Cardiac atrium fibroblast (primary cell): Measurements from ENCODE around the gene STX3. TPM values are rescaled to one million over a fixed set of nuclear protein-coding genes. Genes with fewer than 3 reads are reported as not detected.

Experiments
- total RNA-seq: library from RNA; depleted of rRNA; stranded (reverse); fragments of >200 nt; gene quantifications from 2 replicates; pipeline ENCODE4 v1.2.3, GENCODE V29; 2015

The STX3 gene
- 6.0 and 11.2 TPM in 2 replicates for total RNA-seq

GRCh38 chr11:59754859-59755700, at the start of gene STX3:
Gene STX3 (plus strand): TSS chr11:59755376. CDS start chr11:59755606, 230 bp downstream.

GRCh38 chr11:59713745-59714144, 41.4 kb upstream of the STX3 start, which contains the start of gene OR10V1:
Gene OR10V1 (minus strand): TSS chr11:59713845. CDS start chr11:59713845, 0 bp downstream.

GRCh38 chr11:59810189-59810910, 55.2 kb downstream of the STX3 start, which contains the start of gene MRPL16:
Gene MRPL16 (minus strand): TSS chr11:59810778. CDS start chr11:59810658, 120 bp downstream.

GRCh38 chr11:59845399-59845798, 90.2 kb downstream of the STX3 start, which contains the start of gene CBLIF:
Gene CBLIF (minus strand): TSS chr11:59845499. CDS start chr11:59845453, 46 bp downstream.

Other genes with a start within 250 kb of the STX3 start
- not detected in 2 replicates for gene OR4D9, start 243.8 kb upstream of the STX3 start, total RNA-seq
- 15.3 and 17.2 TPM in 2 replicates for gene OSBP, start 139.6 kb upstream of the STX3 start, total RNA-seq
- 7.9 and 11.2 TPM in 2 replicates for gene PATL1, start 86.3 kb upstream of the STX3 start, total RNA-seq
- gene OR10V1, start 41.5 kb upstream of the STX3 start, total RNA-seq = not detected in 2 replicates
- gene MRPL16, start 55.4 kb downstream of the STX3 start, total RNA-seq = 29.6 and 36.9 TPM in 2 replicates
- not detected in 2 replicates for gene CBLIF, start 90.1 kb downstream of the STX3 start, total RNA-seq
- gene TCN1, start 111.1 kb downstream of the STX3 start, total RNA-seq = 0.65 TPM in 1 of 2 replicates, not detected in the other
- gene OOSP3, start 123.4 kb downstream of the STX3 start, total RNA-seq = not detected in 2 replicates
- not detected in 2 replicates for gene OOSP1, start 183.1 kb downstream of the STX3 start, total RNA-seq
- not detected in 2 replicates for gene OOSP4A, start 208.7 kb downstream of the STX3 start, total RNA-seq